NOMO-1 treated with DMSO at 0.1 percent for 48 hours (cell line): ENCODE measurements around the gene PKNOX2.

Experiments
- DNase-seq: peaks from one replicate; lab custom pipeline; 2025; ENCODE audit not compliant: unreplicated experiment; lab: John Stamatoyannopoulos, UW

The PKNOX2 gene

DNA sequence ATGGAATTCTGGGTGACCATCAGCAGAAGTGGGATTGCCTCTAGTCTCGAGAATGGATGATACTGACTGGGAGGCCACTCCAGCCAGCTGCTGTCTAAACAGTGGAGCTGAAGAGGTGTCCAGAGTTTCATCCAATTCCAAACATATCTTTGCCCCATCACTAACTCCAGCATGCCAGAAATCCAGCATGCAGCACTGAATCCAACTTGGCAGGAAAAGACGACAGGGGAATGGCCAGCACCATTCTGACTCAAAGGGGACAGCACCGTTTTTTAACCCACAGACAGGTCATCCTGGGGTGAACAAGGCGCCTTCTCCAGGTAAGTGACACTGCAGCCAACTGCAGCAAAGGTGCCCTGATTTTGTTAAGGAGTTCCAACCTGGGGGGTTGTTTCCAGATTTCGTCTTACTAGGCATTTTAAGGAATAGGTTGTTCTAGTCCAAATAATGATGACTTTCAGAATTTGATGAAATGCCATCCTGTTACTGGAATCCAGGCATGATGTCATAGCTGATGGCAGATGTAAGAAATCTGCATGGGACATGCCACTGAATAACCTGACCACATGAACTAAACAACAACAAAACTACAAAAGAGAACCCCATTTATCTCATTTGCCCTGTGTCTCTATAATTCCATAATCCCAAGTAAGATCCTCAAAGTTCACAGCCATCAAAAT is 299.2 kb downstream of the PKNOX2 start:
- no peak for DNase-seq

GRCh38 chr11:125464270-125464662 is 299.7 kb downstream of the PKNOX2 start:
- no peak for DNase-seq

DNA sequence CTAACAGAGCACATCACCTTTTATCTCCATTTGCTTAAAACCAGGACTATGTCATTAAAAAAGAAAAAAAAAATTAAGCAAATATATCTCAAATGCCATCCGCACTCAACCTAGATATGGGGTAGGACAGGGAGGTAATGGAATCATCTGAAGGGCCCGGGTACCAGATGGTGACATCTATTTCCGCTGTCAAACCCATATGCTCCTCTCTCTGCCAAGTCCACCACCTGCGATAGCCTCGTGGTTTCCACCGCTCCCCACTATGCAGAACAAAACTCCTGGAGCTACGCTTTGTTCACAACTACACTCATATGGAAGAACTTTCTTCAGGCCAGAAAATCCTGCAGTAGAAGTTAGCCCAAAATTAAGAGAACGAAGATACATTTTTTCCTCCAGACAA is 300.1 kb downstream of the PKNOX2 start:
- no peak for DNase-seq

- no peak for DNase-seq
These were observed 300.7 kb downstream of the PKNOX2 start for GRCh38 chr11:125465255-125465654.

DNA sequence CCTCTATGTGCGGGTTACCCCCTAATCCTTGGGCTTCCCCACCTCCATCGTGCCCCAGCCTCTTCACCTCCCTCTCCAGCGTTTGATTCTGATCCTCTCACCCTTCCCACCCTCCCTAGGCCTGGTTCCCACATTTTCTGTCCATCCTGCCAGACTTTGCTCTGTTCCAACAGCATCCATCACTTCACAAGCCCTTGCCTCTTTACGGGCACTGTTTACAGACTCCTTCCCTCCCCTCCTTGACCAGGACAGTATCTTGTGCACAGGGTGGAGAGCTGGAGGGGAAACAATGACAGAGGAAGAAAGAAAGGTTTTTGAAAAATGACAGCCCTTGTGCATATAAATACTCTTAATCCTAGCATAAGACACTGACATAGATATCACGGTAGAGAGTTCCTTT is 301.1 kb downstream of the PKNOX2 start:
- no peak for DNase-seq

- DNase-seq: no peak
These were observed 303.5 kb downstream of the PKNOX2 start for GRCh38 chr11:125468025-125468424.

- DNase-seq: no peak
These were observed 304.3 kb downstream of the PKNOX2 start for GRCh38 chr11:125468852-125469251.

- DNase-seq: no peak
These were observed 305.8 kb downstream of the PKNOX2 start for GRCh38 chr11:125470355-125470754.

DNA sequence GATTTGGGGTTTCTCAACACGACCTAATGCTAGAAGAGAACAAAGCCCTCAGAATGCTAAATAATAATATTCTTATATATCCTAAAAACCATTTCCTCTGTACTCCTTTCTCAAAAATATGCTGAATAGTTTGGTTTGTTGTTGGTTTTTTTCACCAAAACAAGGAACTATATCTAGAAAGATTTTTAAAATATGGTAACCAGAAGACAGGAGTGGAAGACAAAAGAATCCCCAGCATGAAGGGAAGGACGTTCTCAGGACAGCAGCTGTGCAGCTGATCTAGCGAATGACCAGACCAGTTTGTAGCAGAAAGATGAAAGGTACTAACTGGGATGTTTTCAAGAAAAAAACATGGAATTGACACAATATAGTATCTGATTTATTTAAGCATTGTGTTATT is 312.2 kb downstream of the PKNOX2 start:
- no peak for DNase-seq

- no peak for DNase-seq
These were observed 314.6 kb downstream of the PKNOX2 start for GRCh38 chr11:125479137-125479536.

DNA sequence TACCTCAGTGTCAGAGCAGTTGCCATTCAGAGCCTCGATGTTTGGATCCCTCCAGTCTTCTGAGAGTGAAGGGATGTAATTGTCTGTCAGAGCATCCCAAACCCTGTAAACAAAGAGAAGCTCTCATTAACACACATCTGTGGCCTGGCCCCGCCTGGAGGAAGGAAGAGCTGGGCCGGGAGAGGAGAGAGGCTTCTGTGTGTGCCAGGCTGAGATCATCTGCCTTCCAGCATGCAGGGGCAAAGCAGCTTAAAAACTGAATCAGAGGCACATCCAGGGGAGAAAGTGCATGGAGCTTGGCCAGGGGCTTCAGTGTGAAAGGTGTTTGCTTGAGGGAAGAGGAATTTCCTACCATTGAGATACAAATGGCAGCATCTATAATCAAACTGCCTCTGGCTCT is 317.0 kb downstream of the PKNOX2 start:
- DNase-seq: no peak
